ENCODE results near the gene PRKG1.
"Not testable (repeated sequence)": the region's sequence is repeated elsewhere in the genome, so short reads cannot be mapped to it uniquely, and the experiment has no call there.

The PRKG1 gene

GRCh38 chr10:51377932-51378599 lies 303.8 kb downstream of the PRKG1 start:
- DNase-seq (ENCODE audit: low read depth) = no peak

- no peak for DNase-seq (ENCODE audit: low read depth)
Observed at GRCh38 chr10:51382181-51382580, 307.9 kb downstream of the PRKG1 start.

- no peak for DNase-seq (ENCODE audit: low read depth)
Observed at GRCh38 chr10:51384971-51385370, 310.7 kb downstream of the PRKG1 start.

DNA sequence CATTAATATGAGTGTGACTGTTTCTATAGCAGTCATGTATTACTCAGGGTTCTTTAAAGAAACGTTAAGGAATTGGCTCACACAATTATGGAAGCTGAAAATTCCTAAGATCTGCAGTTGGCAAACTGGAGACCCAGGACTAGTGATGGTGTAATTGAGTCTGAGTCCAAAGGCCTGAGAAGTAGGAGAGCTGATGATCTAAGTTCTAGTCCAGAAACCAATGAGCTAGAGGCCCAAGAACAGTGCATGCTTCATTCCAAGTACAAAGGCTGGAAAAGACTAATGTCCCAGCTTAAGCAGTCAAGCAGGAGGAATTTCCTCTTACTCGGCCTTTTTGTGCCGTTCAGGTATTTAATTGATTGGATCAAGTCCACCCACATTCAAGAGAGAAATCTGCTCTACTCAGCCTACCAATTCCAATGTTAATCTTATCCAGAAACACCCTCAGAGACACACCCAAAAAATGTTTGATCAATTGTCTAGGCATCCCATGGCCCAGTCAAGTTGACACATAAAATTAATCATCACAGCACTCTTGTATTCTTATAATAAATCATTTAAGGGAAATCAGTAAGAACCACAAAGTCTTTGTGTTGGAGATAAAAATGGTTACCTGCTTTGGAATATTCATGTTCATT lies 312.1 kb downstream of the PRKG1 start:
- no peak for DNase-seq (ENCODE audit: low read depth)

DNA sequence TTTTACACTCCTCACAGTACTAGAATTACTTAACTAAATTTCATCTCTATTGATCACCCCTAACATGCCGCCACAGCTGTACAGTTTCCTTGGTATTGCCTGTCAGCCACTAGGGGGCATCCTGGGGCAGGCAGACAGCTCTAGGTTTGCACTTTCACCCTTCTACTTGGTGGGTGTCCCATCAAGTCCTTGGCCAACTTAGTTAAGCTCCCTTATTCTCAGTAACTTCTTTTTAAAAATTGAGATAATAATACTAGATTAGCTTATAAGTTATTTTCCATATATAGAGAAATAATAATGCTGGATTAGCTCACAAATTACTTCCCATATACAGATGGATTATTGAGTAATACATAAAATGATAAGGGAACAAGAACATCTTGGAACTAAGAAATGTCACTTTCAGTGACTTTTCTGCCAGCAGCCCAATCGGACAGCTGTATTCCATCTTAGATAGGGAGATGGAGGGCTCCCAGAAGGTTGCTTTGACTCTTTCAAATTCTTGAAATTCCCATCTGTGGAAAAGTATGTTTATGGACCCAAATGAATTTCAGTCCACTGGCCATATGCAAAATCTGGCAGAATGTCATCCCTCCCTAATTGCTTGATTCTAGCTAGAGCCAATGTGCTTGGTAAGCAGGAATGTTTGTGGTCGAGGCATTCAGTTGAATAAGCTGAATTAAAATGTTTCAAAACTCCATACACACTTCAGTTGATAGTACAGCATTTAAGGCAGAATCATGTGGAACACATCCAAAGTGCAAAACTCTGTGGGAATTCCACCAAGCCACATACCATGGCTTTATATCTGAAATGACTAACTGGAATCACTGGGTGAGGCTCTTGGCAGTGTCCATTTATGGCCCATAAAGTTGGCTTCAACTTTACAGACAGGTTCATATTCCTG lies 315.4 kb downstream of the PRKG1 start:
- peak; percentile 100 for DNase-seq (ENCODE audit: low read depth)

DNA sequence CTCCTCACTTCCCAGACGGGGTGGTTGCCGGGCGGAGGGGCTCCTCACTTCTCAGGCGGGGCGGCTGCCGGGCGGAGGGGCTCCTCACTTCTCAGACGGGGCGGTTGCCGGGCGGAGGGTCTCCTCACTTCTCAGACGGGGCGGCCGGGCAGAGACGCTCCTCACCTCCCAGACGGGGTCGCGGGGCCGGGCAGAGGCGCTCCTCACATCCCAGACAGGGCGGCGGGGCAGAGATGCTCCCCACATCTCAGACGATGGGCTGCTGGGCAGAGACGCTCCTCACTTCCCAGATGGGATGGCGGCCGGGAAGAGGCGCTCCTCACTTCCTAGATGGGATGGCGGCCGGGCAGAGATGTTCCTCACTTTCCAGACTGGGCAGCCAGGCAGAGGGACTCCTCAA lies 318.7 kb downstream of the PRKG1 start:
- not testable (repeated sequence) for DNase-seq (ENCODE audit: low read depth)

GRCh38 chr10:51394039-51394438 lies 319.8 kb downstream of the PRKG1 start:
- DNase-seq (ENCODE audit: low read depth) = no peak

DNA sequence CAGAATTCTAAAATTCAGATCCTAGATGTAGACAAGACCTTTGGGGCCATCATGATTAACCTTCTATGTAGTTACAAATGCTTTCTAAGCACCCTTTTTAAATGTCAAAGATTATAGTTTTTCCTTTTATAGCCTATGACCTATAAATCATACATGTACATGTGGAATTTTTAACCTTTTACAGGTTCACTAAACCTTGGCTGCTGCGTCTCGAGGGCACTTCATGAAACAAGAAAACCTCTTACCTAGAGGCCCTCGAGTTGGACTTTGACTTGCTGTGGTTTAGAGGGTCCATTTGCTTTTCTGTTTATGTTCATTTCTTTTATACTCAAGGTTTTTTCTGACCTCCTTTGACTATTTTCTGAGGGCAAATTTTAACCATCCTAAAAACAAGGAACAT lies 323.0 kb downstream of the PRKG1 start:
- no peak for DNase-seq (ENCODE audit: low read depth)

DNA sequence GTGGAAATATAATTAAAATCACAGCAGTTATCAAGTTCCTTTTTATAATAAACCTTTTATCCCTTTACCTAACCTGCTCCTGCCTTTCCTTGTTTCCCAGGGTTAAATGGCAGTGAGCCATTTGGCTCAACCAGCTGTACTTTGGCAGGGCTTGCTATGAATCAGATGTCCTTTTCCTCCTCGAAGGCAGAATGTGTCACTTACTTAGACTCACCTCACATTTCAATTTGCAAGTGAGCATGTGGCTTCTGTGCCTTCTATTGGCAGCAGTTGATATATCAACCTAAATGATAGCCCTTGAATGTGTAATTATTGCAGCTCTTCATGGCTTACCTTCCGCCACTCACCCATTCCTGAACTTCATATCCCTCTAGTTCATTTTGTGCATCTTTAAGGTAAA lies 323.4 kb downstream of the PRKG1 start:
- peak; percentile 33 for DNase-seq (ENCODE audit: low read depth)

GRCh38 chr10:51399840-51400239 lies 325.6 kb downstream of the PRKG1 start:
- no peak for DNase-seq (ENCODE audit: low read depth)

GRCh38 chr10:51400392-51401096 lies 326.3 kb downstream of the PRKG1 start:
- no peak for DNase-seq (ENCODE audit: low read depth)

- DNase-seq (ENCODE audit: low read depth) = no peak
Observed at GRCh38 chr10:51403521-51403920, 329.2 kb downstream of the PRKG1 start.

GRCh38 chr10:51405580-51406351 lies 331.5 kb downstream of the PRKG1 start:
- DNase-seq (ENCODE audit: low read depth) = no peak

- no peak for DNase-seq (ENCODE audit: low read depth)
Observed at GRCh38 chr10:51406581-51406980, 332.3 kb downstream of the PRKG1 start.

DNA sequence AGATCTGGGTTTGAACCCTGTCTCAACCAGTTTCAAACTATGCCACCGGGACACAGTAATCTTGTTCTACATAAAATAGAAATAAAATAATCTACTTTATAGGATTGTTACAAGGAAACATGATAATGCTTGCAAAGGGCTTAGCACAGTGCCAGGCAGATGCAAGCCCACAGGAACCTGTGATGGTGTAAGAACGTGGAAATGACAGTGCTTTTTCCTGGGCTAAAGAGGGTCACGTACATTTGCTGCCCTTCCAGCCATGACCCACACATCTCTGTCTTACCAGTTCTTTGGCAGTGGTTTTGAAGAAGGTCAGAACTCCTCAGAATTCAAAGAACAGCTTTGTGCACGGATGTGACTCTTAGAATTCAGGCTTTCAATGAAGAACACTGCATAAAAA lies 342.2 kb downstream of the PRKG1 start:
- no peak for DNase-seq (ENCODE audit: low read depth)

DNA sequence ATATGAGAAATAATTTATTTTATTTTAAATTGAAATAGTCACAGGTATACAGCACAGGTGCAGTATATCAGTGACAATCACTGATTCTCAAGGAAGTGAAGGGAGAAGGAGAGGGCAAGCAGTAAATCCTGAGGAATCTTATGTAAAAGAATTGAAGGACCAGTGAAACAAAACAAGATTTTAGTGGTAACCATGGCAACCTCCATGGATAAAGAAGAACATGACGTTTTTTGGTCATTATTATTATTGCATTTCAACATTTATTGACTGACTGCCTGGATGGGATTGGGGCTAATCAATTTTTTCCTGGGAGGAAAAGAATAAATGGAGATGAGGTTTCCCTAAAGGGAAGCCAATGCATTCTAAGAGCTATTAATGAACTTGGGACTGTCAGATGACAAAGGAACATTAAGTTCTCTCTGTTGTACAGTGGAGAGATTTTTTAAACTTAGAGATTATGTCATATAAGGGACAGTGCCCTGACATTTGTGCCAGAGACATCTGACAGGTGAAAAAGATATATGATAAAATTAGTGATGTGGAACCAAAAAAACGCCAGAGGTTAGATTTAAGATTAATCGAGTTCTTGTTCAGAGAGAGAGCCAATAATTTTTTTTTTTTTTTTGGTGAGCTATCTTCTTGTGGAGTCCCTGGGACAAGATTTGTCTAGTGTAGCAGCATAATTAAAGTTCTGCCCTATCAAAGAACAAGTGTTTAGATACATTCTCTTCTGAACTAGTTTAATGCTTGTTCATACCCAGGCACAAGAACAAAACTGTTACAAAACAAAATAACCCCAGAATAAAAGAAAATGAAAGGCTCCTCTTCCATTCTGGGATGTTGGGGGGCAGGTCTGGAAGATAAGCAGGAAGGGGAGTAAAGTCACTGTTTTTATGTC lies 345.2 kb downstream of the PRKG1 start:
- DNase-seq (ENCODE audit: low read depth) = no peak

DNA sequence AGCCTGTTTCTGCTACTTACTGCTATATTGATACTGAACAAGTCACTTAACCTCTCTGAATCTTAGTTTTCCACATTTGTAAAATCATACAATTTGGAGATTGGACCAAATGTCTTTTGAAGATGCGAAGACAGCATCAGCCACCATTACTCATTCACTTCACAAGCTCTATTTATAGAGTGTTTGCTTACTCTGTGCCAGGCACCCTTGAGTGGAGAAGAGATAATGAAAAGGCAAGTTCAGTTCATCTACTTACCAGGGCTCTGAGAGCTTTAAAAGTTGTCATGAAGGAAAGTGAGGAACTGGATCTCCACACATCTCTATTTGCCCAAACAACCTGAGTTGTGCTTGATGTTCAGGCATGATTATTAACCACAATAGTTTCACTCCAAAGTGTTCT lies 347.6 kb downstream of the PRKG1 start:
- DNase-seq (ENCODE audit: low read depth) = no peak

DNA sequence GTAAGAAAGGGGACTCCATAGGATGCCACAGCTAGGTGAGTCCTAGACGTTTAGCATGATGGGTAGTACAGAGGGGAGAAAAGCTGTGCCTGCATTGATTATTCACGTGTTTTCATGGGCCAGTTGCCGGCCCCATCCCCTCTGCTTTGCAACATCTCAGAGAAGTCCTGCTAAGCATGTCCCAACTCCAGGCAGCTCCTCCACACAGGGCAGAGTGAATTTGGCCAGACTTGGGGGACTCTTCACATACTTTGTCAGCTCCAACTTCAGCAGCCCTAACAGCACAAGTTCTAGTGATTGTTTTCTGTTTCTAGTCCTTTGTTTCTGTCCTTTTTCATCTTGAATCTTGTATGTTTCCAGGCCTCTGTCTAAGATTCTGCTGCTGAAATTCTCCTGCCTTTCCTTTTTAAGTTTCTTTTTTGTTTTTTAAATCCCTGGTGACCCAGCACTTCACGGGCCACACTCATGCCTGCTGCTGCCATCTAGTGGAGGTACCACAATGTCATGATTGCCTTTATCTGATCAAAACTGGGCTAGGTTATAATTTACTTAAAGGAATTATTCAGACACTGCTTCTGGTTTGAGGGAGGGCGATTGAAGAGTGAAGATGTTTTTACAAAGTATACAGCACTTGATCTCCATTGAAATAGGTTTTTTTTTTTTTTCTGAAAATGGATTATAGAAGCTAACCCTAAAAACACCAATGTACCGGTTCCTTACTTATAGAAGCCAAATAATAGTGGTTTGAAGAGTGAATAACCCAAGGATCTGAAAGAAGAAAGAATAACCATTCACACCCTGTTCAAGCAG lies 348.2 kb downstream of the PRKG1 start:
- peak; percentile 20 for DNase-seq (ENCODE audit: low read depth)

GRCh38 chr10:51423121-51423452 lies 348.8 kb downstream of the PRKG1 start:
- no peak for DNase-seq (ENCODE audit: low read depth)

DNA sequence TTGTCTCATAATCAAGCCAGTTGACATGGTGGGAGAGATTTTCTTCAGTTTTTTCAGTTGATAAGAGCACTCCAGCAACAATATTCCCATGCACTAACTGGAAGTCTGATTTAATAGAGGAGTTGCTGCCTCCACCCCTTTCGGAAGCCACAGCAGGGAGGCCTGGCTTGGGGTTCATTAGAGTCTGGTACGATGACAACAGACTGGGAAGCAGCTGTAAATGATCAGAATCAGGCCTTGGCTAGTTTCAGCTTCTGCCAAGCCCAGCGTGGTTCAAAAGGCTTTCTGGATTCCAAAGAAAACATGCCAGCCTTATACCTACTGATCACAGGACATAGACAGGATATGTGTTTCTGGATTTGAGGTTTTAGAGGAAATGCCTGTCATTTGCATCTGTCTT lies 351.1 kb downstream of the PRKG1 start:
- DNase-seq (ENCODE audit: low read depth) = peak; percentile 11
